NCI-H82 treated with DMSO at 0.1 percent for 48 hours (cell line): Measurements from ENCODE around the gene DDX1.
"Not testable (repeated sequence)": the region's sequence is repeated elsewhere in the genome, so short reads cannot be mapped to it uniquely, and the experiment has no call there.

ENCODE experiments used
- DNase-seq: peaks from one replicate; lab custom pipeline; 2025; ENCODE audit not compliant: unreplicated experiment; lab: John Stamatoyannopoulos, UW

Gene DDX1

DNA sequence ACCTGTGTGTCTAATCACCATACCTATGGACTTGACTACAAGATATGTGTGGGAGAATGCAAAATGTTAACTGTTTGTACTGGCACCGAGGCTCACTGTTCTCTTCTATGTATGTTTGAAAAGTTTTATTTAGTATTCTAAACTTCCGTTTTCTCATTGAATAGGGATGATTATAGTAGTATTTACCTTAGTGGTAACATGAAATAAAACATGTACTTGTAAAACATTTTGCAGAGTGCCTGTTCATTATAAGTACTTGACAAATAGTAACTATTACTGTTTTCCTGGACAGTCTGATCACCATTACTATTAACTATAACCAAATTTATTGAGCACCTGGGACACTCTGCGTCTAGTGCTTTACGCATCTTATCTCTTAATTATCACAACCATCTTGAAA lies 24.8 kb downstream of the DDX1 start:
- no peak for DNase-seq

DNA sequence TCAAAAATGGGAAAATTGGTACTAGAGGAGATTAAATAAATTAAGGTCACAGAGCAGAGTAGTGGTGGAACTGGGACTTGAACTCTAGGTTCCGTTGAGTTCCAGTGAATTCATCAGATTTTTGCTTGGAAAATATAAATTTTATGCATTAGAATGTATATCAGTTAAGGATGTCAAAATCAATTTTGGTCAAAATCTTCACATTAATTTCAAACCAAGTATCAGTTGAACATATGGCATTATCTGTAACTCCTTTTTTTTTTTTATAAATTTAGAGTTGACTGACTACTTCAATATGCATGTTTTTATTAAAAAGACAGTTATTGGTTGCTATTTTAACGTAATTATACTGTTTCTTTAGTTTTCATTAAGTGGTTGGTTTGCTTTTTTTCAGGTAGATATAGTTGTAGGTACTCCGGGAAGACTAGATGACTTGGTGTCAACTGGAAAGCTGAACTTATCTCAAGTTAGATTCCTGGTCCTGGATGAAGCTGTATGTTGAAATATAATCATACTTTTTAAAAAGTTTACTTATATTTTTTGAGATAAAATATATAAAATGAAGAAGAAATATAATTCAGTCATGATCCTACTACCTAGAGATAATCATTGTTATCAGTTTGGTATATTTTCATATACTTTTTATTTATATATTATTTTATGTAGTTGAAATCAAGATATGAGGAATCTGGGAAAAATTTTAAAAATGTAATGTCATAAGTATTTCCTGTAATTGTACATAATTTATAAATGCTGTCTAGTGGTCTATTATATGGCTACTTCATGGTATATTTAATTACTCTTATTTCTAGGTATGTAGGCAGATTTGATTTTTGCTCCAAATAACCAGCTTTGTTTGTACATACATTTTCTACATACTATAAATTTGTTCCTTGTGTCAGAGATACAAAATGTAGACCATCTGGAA lies 25.4 kb downstream of the DDX1 start:
- no peak for DNase-seq

DNA sequence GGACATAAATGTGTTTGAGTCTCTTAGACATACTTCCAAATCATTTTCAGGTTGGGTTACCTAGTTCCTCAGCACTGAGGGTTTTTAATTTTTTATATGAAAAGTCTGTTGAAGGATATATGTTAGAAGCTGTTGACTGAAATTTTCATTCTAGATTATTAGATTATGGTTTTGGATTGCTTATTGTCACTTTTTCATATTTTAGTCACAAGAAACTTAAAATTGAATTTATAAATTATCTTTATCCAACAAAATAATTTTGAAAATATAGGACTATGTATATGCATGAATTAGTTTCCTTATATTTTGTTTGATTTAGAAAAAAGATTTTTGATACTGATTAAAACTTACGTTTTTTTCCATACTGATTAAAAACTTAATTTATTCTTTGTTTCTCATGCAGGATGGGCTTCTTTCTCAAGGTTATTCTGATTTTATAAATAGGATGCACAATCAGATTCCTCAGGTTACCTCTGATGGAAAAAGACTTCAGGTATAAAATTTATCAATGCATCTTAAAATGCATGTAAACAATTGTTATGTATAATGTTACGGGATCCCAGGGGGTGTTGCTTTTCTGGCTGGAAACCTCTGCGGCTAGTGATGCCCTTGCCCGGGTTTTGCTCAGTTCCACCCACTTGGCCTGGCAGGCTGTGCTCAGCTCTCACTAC lies 26.2 kb downstream of the DDX1 start:
- no peak for DNase-seq

DNA sequence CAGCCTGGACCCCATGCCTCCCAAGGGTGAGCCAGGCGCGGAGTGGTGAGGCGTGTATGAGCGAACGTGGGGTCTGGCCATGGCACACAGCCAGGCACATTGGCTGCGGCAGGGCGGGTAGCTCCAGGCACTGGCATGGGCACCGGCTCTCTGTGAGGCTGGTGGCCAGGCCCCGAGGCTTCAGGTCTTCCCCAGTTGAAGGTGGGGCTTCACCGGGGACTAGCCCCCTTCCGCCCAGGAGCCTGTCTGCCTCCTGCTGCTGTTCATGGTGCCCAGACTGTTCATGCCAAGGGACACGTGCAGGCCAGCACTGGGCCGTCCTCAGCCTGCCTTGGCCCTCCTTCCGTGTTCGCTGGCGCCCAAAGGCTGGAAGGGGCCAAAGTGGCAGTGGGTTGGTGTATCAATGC lies 26.8 kb downstream of the DDX1 start:
- no peak for DNase-seq

DNA sequence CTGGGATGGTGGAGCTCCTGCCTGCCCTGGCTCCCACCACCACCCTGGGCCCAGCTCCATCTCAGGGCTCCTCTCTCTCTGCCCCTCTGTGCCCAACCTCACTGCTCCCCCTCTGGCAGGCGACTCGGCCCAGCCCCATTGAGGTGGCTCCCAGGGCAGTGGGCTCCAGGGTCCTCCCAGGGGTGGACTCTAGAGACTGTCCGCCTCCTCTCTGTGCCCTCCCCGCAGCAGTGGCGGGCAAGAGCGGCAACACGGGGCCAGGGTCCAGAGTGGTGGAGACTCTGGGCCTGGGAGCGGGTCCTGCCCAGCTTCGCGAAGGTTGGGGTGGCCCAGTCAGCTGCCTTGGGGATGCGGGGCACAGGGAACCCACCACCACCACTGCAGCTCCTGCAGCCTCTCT lies 27.4 kb downstream of the DDX1 start:
- DNase-seq, result no peak

DNA sequence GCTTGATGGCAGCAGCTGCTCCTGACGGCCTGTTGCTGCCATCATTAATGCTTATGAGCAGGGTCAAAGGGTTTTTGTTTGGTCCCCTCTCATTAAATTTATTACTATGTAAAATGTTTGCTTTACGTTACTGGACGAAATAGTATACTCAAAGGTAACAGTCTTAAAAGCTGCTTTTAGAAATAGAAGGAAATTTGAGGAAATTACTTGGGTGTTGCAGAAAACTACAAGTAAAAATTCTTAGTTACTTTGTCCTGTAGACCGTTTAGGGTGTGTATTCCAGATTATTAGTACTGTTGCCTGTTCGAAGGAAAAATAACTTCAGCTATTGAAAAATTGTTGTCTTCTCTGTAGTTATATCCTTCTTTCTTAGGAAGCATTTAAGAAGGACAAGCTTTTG lies 27.8 kb downstream of the DDX1 start:
- DNase-seq, result no peak

DNA sequence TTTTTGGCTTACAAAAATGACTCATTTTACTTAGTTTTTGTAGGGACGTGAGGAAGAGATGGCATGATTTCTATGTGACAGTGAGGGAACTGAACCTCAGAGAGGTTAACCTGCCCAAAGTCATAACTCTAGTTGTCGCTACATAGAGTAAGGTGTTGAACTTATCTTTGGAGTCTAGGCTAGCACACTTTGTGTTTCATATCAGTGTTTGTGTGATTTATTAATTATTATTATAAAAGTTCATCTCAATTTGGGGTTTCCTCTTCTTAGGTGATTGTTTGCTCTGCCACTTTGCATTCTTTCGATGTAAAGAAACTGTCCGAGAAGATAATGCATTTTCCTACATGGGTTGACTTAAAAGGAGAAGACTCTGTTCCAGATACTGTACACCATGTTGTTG lies 28.3 kb downstream of the DDX1 start:
- DNase-seq, result no peak

DNA sequence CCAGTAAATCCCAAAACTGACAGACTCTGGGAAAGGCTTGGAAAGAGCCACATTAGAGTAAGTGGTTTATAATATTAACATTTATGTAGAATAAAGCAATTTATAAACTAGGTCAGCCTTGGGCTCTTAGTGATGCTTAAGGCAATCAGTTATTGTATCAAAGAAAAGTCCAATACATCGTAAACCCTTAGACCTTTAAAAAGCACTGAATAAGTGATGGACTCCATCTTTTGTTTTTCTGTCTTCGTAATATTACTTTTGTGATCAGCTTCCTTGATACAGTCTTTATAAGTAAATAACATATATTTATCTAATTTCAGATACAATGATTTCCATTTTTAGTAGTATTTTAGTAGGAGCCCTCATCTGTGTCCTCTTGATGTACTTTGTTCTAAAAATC lies 28.7 kb downstream of the DDX1 start:
- DNase-seq, result no peak

DNA sequence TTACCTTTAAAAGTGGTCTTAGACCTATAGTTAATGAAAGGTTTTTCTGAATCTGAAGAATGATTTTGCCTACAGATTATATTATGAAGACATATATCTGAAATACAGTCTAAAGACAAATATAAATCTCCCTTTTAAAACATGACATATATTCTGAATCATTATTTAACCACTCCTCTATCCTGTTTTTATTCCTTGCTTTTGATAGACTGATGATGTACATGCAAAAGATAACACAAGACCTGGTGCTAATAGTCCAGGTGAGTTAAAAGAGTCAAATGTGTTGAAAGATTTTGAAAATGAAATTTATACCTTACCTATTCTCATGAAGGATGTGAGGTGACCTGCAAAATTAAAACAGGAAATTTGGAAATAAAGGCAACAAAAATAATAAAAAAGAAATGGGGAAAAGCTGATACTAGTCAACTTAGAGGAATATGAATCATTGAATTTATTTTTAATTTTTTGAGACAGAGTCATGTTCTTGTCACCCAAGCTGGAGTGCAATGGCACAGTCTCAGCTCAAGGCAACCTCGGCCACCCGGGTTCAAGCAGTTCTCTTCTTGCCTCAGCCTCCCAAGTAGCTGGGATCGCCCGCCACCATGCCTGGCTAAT lies 29.3 kb downstream of the DDX1 start:
- no peak for DNase-seq

DNA sequence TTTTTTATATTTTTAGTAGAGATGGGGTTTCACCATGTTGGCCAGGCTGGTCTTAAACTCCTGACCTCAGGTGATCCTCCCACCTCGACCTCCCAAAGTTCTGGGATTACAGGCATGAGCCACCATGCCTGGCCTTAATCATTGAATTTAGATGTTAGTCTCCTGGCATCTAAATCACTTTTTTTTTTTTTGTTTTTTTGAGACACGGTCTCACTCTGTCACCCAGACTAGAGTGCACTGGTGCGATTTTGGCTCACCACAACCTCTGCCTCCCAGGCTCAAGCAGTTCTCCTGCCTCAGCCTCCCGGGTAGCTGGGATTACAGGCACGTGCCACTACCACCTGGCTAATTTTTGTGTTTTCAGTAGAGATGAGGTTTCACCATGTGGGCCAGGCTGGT lies 29.8 kb downstream of the DDX1 start:
- DNase-seq, result not testable (repeated sequence)

DNA sequence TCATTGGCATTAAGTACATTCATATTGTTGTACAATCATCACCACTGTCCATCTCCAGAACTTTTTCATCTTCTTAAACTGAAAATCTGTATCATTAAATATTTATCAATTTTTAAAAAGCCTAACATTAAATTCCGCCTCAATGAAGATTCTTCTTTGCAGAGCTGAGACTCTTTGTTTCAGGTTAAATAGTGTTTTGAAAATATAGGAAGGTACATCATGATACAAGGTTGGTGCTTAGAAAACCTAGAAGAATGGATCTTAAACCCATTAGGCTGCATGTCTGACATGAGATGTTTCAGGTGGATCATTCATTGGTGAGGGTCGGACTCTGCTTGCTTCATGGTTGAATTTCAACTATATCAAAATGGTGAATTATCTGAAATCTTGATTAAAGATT lies 30.5 kb downstream of the DDX1 start:
- DNase-seq, result no peak

DNA sequence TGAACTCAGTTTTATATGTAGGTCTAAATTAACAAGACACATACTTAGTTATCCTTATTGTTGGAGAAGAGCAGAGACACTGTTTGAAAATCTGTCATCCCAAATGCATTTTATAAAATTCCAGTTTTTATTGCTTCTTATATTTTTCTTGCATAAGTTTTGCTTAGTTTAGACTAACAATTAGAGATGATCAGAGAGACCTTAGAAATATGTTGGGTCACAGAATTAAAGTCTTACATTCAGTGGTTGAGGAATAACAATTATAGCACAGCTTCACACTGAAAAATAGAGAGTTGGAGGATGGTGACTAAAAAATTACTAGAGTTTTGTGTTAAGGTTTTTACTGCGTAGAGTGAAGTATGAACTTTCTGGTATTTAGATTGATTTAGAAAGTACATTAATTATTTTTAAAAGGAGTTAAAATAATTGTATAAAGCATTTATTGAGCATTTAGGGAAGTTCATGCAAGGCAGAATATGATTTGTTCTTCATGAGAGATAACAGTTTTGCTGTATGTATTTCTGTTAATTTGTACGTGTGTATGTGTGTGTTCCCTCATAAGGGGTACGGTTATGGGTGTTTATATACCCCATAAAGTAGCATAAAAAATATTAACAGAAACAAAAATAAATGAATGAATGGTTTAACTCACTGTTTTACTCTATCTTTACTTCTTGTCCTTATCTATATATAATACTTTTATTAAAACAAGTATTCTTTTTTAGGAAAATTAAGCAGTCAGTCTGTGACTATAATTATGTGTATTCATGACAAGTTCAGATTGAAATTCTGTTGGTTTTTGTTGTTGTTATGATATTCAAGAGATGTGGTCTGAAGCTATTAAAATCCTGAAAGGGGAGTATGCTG lies 31.2 kb downstream of the DDX1 start:
- DNase-seq, result no peak

DNA sequence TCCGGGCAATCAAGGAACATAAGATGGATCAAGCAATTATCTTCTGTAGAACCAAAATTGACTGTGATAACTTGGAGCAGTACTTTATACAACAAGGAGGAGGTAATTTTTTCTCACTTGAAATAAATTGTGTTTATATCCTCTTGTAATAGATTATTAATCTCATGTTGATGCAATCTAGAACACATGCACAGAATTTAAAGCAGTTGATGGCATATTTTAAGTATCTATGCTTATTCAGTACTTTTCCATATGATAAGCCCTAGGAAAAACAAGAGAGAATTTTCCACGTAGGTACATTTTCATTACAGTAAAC lies 31.8 kb downstream of the DDX1 start:
- DNase-seq, result no peak

DNA sequence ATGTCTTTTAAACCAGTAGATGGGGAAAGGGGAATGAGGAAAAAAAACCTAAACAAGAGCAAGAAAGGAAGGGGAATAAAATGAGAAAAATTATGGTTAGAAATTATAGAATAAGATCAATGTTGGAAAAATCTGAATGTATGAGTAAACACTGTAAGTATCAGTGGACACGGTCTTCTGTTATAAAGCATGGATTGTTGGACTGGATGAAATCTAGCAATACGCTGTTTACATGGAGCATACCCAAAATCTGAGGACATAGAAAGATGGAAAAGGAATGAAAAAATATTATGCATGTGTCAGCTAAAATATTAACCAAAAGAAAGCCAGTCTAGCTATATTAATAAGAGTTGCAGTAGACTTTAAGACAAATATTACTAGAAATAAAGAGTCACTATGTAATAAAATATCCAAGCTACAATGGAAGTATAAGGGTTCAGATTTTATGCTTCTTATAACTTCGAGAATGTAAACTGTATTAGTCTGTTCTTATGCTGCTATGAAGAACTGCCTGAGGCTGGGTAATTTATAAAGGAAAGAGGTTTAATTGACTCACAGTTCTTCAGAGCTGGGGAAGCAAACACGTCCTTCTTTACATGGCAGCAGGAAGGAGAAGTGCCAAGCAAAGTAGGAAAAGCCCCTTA lies 32.4 kb downstream of the DDX1 start:
- no peak for DNase-seq

DNA sequence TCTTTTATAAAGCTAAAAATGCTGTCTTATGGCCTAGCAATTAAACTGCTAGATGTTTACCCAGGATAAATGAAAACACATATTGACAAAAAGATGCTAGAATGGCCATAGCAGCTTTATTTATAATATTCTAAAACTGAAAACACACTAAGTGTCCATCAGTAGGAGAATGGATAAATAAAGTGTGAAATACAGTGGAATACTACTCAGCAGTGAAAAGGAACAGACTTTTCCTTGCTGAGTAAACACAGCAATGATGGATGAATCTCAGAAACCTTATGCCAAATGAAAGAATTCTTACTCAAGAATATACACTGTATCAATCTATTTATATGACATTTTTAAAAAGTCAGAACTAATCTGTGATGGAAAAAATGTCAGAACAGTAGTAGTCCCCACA lies 33.2 kb downstream of the DDX1 start:
- no peak for DNase-seq

DNA sequence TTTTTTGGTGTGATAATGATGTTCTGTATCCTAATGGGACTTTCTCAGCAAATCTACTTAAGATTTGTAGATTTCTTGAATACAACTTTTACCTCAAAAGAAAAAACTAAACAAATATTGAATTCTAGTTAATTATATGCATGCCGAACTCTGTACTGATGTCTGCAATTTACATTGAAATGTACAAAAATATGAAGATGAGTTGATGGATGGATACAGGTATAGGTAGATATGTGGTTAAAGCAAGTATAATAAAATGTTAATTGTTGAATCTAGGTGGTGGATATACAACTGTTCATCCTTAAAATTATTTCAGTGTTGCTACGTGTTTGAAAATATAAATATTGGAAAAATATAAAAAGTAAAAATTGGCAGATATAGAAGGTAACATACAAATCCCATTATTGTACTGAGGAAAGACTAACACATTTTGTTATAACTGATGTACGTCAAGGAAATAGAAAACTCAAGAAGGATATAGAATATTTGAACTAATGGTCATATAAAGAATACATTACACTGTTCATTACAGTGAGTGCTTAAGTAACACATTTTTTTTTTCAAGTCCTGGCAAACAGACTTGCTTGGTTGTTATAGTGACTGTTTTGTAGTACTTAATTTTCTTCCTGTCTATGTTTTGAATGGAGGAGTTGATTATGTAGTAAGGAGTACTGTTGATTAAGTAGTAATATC lies 33.8 kb downstream of the DDX1 start:
- DNase-seq, result no peak

DNA sequence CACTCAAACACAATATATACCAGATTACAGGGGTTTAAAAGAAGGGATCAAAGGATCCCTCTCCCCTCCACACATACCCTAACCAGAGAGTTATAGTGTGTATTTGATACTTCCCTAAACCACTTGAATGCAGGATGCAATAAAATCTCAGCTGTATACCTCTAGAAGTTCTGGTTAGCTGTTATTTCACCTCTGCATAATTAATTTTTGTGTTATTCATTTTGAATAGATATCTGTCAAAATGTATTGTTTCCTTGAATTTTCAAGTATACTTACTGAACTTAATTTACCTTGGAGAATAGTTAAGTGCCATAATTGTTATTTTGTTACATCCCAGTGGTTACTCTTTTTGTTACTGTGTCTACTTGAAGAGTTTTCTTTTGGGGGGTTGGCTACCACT lies 34.5 kb downstream of the DDX1 start:
- DNase-seq, result no peak

DNA sequence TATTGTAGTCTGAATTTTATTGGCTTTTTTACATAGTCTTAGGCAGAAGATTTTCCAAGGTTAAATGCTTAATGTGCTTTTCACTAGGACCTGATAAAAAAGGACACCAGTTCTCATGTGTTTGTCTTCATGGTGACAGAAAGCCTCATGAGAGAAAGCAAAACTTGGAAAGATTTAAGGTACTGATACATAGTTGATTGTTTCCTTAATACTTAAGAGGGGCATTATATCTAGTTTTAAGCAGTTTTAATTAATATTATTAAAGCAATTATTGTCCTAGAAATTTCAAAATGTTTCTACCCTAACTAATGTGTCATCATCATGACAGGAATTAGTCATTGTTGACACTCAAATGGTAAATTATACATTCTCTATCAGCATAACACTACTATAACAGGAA lies 35.3 kb downstream of the DDX1 start:
- no peak for DNase-seq

DNA sequence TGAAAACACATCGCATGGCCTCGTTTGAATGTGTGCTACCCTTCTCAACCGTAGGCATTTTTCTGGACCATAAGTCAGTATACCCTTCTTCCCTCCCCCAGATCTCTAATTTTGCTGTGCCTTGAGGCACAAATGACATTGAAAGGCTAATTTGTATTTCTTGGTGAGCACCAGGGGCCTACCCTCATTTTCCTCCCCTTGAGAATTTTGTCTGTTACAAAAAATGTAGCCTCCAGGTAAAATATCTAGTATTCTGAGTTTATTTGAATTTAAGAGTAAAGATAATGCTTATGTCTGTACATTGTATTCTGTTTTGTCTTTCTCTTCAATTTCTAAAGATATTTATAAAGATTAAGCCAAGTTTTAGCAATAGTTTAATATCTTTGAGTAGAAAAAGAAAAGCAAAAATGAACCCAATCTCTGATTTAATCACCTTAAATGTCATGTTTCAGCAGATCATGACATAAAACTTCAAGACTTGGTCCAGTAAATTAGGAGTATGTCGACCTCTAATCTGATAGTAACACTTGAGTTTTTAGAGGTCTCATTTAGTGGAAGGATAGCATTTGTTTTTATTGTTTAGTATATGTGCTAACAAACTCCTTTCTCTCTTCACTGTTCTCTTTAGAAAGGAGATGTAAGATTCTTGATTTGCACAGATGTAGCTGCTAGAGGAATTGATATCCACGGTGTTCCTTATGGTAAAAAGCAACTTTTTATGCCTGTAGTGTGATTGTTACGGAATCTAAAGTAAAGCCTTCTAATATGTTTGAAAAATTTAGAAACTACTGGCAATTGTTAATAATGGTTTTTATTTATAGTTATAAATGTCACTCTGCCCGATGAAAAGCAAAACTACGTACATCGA lies 36.4 kb downstream of the DDX1 start:
- no peak for DNase-seq
